ENCODE measurements around the gene FAM89B.

DNA sequence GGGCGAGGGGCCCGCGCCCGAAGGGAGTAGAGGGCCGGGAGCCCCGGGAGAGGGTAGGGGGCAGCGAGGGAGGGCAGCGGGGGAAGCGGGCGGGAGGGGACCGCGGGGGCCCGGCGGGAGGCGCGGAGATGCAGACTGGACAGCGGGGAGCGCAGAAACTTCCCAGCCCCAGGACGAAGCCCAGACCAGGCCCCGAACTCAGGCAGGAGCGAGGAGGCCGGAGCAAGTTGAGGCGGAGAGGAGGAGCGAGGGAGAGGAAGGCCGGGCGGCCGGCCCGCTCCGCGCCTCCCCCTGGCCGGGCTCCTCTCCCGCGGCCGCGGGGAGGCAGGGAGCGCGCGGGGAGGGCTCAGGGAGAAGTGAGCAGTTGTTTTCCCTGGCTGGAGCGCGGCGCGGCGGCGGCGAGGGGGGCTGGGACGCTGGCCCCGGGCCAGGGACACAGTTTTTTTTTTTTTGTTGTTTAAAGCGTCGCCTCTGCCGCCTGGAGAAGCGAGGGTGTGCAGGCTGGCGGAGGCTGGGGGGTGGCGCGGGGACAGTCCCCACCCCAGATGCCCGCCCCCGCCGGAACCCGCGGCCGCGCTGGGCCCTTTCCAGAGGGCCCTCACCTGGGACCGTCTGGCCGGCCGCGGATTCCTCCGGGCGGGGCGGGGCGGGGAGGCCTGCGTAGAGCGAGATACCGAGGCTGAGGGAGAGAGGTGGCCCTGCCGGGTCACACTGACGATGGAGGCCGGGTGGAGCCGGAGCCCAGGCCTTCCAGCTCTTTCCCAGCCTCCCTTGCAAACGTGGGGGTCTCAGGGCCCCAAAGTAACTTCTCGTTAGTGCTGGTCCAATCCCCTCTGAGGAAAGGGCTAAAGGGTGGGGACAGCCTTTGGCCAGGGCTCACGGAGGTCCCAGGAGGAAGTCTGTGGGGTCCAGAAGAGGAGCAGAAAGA, 14.1 kb upstream of the FAM89B start, which contains the start of gene LTBP3:
- TF ChIP-seq TAF1 (IDR thresholded peaks at IDR 0.05; ENCODE audit: borderline replicate concordance, insufficient read depth, low read length) (0 out of 2 replicates have a peak, but pooled peaks have one; percentile 17), SIN3A (IDR thresholded peaks at IDR 0.05; ENCODE audit: borderline replicate concordance, insufficient read depth, low read length) (0 out of 2 replicates have a peak, but pooled peaks have one; percentile 26), POLR2AphosphoS5 (IDR thresholded peaks at IDR 0.05; ENCODE audit: low read depth, low read length) (peak; percentile 59), REST (IDR thresholded peaks at IDR 0.05; ENCODE audit: insufficient read depth in 1 of 2, low read depth in 2 of 2, low read length in 2 of 2) (0 out of 4 replicates have a peak, but pooled peaks of 1 of the 2 experiments have one; percentile 37)
